DMS 273 treated with DMSO at 0.1 percent for 48 hours (cell line): ENCODE results near the gene PHLPP1.
"Not testable (repeated sequence)": the region's sequence is repeated elsewhere in the genome, so short reads cannot be mapped to it uniquely, and the experiment has no call there.

Experiments used
- DNase-seq: peaks from one replicate; lab custom pipeline; 2025; lab: John Stamatoyannopoulos, UW

The PHLPP1 gene

DNA sequence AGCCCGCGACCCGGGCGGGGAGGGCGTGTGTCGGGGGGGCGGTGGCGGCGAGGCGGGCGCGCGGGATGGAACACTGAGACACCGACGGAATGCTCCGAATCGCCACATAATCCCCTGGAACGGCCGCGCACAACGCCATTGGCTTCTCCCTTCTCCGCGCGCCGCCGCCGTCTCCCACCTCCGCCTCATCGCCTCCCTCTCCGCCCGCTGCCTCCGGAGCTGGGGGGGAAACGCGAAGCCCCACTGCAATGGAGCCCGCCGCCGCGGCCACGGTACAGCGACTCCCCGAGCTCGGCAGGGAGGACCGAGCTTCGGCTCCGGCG lies at the start of gene PHLPP1:
TSS of gene PHLPP1 (plus strand) at position 106 of the 323 bp plus-strand sequence. CDS start at position 249, 143 bp downstream.
- DNase-seq, result no peak

GRCh38 chr18:62669225-62669624 lies 46.1 kb upstream of the PHLPP1 start:
- no peak for DNase-seq

- DNase-seq, result no peak
These were observed 44.8 kb upstream of the PHLPP1 start for GRCh38 chr18:62670573-62670972.

GRCh38 chr18:62672600-62672999 lies 42.7 kb upstream of the PHLPP1 start:
- DNase-seq, result no peak

GRCh38 chr18:62678847-62679485 lies 36.4 kb upstream of the PHLPP1 start:
- DNase-seq, result no peak

DNA sequence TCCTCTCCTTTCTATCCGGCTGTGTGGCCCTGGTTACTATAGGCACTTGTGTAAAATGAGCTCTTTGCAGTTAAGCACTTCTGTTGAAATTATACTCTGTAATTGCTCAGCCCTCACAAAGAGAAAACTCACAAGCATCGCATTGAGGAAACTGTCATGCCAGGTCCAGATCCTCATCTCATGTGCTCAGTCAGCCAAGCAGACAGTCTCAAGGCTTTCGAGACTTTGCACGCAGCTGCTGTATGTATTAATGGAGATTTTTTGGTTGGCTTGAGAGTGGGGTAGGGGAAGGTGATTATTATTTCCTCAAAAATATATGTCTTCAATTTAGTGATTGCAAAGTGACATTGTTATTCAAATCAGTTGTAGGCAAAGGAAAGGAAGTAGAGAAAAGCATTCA lies 33.0 kb upstream of the PHLPP1 start:
- no peak for DNase-seq

- no peak for DNase-seq
These were observed 31.4 kb upstream of the PHLPP1 start for GRCh38 chr18:62683935-62684334.

GRCh38 chr18:62688743-62689317 lies 26.5 kb upstream of the PHLPP1 start:
- no peak for DNase-seq

DNA sequence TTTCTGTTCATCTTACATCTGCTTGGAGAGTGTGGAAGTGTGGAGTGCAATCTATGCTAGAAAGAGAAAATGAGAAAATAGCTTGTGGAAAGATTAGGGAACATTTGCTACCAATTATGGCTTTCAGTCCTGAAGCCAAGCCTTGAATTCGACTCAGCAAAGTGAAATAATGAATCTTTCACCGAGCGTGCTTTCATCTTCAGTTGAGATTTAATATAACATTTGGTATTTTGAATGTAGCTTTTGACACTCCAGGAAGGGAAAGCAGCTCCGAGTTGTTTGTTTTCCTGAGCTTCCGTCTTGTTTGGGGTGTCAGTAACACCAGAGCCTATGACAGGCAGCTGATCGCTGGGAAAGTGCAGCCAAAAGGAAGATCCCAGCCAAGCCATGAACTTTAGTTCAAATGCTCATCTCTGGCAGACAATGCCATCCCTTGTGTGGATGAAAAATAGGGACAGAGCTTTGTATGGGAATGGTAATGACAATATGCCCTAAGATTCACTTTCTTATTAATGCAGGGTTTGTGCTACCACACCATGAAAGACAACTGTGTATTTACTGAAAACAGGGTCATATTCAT lies 25.0 kb upstream of the PHLPP1 start:
- no peak for DNase-seq

- no peak for DNase-seq
These were observed 21.7 kb upstream of the PHLPP1 start for GRCh38 chr18:62693659-62694058.

DNA sequence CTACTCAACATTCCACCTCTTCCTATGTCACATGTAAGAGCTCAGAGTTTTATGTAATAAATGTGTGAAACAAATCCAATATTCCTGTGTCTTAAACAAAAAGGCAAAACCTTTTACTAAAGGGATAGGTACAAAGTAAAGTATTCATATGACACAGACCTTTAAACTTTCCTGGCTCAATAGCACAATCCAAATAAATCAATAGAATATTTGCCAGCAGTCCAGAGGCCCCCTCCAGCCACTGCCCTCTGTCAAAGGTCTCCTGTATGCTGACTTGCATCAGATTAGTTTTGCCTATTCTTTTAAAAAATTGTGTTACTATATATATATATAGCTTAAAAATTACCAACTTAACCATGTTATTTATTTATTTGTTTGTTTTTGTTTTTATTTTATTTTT lies 17.7 kb upstream of the PHLPP1 start:
- no peak for DNase-seq

- no peak for DNase-seq
These were observed 13.1 kb upstream of the PHLPP1 start for GRCh38 chr18:62702259-62702658.

GRCh38 chr18:62706879-62707278 lies 8.5 kb upstream of the PHLPP1 start:
- DNase-seq, result not testable (repeated sequence)

DNA sequence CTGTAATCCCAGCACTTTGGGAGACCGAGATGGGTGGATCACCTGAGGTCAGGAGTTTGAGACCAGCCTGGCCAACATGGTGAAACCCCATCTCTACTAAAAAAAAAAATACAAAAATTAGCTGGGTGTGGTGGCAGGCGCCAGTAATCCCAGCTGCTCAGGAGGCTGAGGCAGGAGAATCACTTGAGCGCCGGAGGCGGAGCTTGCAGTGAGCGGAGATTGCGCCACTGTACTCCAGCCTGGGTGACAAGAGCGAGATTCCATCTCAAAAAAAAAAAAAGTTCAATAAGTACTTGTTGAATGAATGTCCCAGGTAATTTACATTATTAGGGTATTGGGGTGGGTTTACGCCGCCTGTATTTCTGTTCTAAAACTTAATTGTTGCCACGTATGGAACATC lies 5.4 kb upstream of the PHLPP1 start:
- not testable (repeated sequence) for DNase-seq

GRCh38 chr18:62710417-62710816 lies 4.9 kb upstream of the PHLPP1 start:
- peak; percentile 46 for DNase-seq

DNA sequence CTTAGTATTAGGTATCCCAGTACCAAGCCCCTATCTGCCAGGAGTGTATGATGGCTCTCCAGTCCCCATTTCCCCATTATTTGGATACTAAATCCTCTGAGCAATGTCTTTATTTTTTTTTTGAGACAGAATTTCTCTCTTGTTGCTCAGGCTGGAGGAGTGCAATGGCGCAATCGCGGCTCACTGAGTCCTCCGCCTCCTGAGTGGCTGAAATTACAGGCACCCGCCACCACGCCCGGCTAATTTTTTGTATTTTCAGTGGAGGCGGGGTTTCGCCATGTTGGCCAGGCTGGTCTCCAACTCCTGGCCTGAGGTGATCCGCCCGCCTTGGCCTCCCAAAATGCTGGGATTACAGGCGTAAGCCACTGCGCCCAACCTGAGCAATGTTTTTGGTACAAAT lies 3.6 kb upstream of the PHLPP1 start:
- no peak for DNase-seq

- no peak for DNase-seq
These were observed 1.6 kb upstream of the PHLPP1 start for GRCh38 chr18:62713651-62714247.

- peak; percentile 98 for DNase-seq
These were observed 488 bp upstream of the PHLPP1 start for GRCh38 chr18:62714671-62715435.

DNA sequence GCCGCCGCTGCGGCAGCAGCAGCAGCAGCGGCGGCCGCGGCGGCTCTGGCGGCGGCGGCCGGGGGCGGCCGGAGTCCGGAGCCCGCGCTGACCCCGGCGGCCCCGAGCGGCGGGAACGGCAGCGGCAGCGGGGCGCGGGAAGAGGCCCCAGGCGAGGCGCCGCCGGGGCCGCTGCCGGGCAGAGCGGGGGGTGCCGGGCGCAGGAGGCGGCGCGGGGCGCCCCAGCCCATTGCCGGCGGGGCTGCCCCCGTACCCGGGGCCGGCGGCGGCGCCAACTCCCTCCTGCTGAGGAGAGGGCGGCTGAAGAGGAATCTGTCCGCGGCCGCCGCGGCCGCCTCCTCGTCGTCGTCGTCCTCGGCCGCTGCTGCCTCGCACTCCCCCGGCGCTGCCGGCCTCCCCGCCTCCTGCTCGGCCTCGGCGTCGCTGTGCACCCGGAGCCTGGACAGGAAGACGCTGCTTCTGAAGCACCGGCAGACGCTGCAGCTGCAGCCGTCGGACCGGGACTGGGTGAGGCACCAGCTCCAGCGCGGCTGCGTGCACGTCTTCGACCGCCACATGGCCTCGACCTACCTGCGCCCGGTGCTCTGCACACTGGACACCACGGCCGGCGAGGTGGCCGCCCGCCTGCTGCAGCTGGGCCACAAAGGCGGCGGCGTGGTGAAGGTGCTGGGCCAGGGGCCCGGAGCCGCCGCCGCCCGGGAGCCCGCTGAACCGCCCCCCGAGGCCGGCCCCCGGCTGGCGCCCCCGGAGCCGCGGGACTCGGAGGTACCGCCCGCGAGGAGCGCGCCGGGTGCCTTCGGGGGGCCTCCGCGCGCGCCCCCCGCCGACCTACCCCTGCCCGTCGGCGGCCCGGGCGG lies 646 bp downstream of the PHLPP1 start:
- DNase-seq, result no peak

DNA sequence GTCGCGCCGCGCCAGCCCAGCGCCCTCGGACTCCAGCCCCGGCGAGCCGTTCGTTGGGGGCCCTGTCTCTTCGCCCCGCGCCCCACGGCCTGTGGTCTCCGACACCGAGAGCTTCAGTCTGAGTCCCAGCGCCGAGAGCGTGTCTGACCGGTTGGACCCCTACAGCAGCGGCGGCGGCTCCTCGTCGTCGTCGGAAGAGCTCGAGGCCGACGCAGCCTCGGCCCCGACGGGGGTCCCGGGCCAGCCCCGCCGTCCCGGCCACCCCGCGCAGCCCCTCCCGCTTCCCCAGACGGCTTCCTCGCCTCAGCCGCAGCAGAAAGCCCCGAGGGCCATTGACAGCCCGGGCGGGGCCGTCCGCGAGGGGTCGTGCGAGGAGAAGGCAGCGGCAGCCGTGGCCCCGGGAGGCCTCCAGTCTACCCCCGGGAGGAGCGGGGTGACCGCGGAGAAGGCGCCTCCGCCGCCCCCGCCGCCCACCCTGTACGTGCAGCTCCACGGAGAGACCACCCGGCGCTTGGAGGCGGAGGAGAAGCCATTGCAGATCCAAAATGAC lies 1.4 kb downstream of the PHLPP1 start:
- no peak for DNase-seq

DNA sequence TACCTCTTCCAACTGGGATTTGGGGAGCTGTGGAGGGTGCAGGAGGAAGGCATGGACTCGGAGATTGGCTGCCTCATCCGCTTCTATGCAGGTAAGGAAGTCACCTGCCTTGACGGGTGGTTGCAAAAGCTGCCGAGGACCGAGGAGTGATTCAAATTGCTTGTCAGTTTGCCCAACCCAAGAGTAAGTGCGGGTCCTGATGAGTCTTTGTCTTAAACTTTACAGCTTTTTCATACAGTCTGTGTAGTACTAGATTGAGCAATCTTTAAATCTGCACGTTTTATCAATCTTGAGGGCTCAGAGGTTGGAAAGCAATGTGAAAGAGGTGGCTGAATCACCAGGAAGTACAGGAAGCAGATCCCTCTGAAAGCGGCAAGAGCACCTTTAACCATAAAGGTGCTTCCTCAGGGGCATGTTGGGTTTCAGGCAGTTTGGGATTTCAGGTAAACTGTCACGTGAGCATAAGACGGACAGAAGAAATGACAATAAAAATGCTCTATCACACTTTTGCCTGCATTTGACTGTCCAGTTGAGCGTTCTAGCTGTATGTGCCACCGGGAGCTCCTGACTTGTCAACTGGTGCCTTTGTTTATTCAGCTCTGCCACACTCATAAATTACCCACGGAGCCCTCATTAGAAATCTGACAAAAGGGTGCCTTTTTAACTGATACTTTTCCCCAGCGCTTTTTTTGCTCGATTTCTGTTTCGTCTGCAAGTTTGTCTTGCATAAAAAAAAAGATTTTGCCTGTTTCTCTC lies 2.0 kb downstream of the PHLPP1 start:
- DNase-seq, result no peak
